Astrocyte (in vitro differentiated cells and primary cell): Measurements from ENCODE around the gene SCCPDH.

Experiments used
- EZH2 ChIP-seq: IDR thresholded peaks from 2 replicates; pipeline ENCODE4 v1.6.1; 2012; ENCODE audit warnings: mild to moderate bottlenecking, low read length, inconsistent platforms; ENCODE audit not compliant: insufficient read depth
- TF ChIP-seq, protein P1 (sequence below): IDR thresholded peaks from 2 replicates; pipeline ENCODE4 v1.5.1; 2011; ENCODE audit warnings: low read depth, mild to moderate bottlenecking, inconsistent platforms, low read length, moderate library complexity; ENCODE audit not compliant: insufficient read depth

DNA sequence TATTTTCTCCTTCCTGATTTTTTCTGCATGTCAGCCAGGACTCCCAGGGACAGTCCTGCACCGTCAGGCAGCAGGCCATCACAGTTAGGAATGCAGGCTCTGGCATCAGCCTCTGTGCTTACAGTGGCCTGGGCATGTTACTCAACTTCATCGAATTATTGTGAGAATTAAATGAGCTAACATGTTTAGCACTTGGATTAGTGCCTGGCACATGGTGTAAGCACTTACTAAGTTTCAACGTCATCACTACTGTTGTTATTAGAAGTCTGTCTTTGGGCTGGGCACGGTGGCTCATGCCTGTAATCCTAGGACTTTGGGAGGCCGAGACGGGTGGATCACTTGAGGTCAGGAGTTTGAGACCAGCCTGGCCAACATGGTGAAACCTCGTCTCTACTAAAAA, 45.1 kb downstream of the SCCPDH start:
- TF ChIP-seq, protein P1, sequence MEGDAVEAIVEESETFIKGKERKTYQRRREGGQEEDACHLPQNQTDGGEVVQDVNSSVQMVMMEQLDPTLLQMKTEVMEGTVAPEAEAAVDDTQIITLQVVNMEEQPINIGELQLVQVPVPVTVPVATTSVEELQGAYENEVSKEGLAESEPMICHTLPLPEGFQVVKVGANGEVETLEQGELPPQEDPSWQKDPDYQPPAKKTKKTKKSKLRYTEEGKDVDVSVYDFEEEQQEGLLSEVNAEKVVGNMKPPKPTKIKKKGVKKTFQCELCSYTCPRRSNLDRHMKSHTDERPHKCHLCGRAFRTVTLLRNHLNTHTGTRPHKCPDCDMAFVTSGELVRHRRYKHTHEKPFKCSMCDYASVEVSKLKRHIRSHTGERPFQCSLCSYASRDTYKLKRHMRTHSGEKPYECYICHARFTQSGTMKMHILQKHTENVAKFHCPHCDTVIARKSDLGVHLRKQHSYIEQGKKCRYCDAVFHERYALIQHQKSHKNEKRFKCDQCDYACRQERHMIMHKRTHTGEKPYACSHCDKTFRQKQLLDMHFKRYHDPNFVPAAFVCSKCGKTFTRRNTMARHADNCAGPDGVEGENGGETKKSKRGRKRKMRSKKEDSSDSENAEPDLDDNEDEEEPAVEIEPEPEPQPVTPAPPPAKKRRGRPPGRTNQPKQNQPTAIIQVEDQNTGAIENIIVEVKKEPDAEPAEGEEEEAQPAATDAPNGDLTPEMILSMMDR, result no peak
- TF ChIP-seq EZH2, result no peak
